ENCODE data around the gene PALMD.

PALMD gene

GRCh38 chr1:99634971-99635624 lies 10.8 kb upstream of the PALMD start:
- TF ChIP-seq TAF1 (IDR thresholded peaks at IDR 0.05; ENCODE audit: low read depth): no peak

DNA sequence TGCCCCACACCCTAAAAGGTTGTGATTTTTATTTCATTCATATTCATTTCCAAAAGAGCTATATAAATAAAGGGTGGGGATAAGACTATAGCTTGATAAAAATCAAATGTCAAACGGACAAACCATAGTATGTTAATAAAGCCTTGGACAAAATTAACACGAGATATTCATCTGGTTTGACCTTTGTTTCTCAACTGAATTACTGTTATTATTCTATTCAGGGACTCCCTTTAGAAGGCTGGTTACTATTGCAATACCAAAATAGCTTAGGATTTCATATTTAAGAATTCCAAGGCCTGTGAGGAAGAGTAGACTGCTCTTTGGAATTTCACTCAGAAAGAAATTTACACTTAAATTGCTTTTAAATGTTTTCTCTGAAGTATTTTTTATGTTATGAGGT lies 10.2 kb upstream of the PALMD start:
- no peak for TF ChIP-seq EGR1 (IDR thresholded peaks at IDR 0.05)
- TF ChIP-seq, protein P1, sequence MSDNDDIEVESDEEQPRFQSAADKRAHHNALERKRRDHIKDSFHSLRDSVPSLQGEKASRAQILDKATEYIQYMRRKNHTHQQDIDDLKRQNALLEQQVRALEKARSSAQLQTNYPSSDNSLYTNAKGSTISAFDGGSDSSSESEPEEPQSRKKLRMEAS (IDR thresholded peaks at IDR 0.05): no peak
- TF ChIP-seq, protein P2, sequence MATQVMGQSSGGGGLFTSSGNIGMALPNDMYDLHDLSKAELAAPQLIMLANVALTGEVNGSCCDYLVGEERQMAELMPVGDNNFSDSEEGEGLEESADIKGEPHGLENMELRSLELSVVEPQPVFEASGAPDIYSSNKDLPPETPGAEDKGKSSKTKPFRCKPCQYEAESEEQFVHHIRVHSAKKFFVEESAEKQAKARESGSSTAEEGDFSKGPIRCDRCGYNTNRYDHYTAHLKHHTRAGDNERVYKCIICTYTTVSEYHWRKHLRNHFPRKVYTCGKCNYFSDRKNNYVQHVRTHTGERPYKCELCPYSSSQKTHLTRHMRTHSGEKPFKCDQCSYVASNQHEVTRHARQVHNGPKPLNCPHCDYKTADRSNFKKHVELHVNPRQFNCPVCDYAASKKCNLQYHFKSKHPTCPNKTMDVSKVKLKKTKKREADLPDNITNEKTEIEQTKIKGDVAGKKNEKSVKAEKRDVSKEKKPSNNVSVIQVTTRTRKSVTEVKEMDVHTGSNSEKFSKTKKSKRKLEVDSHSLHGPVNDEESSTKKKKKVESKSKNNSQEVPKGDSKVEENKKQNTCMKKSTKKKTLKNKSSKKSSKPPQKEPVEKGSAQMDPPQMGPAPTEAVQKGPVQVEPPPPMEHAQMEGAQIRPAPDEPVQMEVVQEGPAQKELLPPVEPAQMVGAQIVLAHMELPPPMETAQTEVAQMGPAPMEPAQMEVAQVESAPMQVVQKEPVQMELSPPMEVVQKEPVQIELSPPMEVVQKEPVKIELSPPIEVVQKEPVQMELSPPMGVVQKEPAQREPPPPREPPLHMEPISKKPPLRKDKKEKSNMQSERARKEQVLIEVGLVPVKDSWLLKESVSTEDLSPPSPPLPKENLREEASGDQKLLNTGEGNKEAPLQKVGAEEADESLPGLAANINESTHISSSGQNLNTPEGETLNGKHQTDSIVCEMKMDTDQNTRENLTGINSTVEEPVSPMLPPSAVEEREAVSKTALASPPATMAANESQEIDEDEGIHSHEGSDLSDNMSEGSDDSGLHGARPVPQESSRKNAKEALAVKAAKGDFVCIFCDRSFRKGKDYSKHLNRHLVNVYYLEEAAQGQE (IDR thresholded peaks at IDR 0.05; ENCODE audit: low read depth): no peak

DNA sequence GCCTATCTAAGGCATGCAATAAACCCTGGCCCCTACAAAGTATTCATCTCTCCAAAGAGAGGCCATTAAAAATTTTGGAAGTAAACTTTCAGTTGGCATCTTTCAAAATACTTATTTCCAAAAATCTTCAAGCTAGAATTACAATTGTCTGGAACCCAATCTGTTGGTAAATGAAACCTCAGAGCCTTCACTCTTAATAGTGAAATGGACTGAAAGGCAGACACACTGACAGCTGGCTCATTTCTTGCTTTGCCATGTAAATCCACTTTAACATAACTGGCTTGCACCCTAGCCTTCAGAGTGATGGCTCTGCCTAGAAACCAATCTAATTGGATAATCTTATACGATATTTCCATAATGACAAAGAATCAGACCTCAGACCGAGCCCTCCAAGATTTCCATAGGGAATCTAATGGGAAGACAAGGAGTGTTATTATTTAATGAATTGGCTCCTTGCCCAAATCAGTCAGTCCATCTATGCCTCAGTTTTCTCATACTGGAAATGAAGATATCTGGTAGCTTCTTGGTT lies 9.2 kb upstream of the PALMD start:
- TF ChIP-seq, protein P1 (IDR thresholded peaks at IDR 0.05): no peak

- no peak for TF ChIP-seq ZBTB7A (IDR thresholded peaks at IDR 0.05; ENCODE audit: low read depth)
- no peak for TF ChIP-seq TCF12 (IDR thresholded peaks at IDR 0.05; ENCODE audit: low read depth)
- TF ChIP-seq, protein P2 (IDR thresholded peaks at IDR 0.05; ENCODE audit: low read depth): no peak
- TF ChIP-seq NFIC (IDR thresholded peaks at IDR 0.05): no peak
Measured at GRCh38 chr1:99638853-99639252, 7.1 kb upstream of the PALMD start.

DNA sequence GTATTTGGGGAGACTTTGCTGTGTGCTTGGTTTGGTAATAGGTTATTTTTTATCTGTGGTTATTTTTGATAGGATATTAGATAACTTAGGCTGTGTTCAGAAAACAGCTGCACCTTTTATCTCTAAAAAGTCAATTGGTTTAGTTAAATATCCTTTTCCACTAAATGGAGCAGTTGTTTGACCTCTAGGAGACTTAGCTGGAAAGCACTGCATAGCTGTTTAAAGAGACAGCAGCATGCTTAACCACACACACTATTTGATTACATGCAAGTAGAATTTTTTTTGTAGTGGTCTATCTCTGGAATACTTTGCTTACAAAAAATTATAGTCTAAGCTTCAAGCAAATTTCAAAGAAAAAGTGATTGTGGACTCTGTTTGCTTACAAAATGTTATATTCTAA lies 6.5 kb upstream of the PALMD start:
- TF ChIP-seq, protein P2 (IDR thresholded peaks at IDR 0.05; ENCODE audit: low read depth): no peak
- TF ChIP-seq, protein P3, sequence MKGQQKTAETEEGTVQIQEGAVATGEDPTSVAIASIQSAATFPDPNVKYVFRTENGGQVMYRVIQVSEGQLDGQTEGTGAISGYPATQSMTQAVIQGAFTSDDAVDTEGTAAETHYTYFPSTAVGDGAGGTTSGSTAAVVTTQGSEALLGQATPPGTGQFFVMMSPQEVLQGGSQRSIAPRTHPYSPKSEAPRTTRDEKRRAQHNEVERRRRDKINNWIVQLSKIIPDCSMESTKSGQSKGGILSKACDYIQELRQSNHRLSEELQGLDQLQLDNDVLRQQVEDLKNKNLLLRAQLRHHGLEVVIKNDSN (IDR thresholded peaks at IDR 0.05): no peak
- no peak for TF ChIP-seq EP300 (IDR thresholded peaks at IDR 0.05; ENCODE audit: borderline replicate concordance)
- TF ChIP-seq TEAD4 (IDR thresholded peaks at IDR 0.05): no peak
- no peak for TF ChIP-seq ZBTB7A (IDR thresholded peaks at IDR 0.05; ENCODE audit: low read depth)
- no peak for TF ChIP-seq CEBPB (IDR thresholded peaks at IDR 0.05)
- TF ChIP-seq FOXM1 (IDR thresholded peaks at IDR 0.05; ENCODE audit: borderline replicate concordance, low read depth): no peak
- no peak for TF ChIP-seq TAF1 (IDR thresholded peaks at IDR 0.05; ENCODE audit: low read depth)
- TF ChIP-seq, protein P1 (IDR thresholded peaks at IDR 0.05): no peak
- TF ChIP-seq RAD21 (IDR thresholded peaks at IDR 0.05; ENCODE audit: low read depth): no peak
- TF ChIP-seq EGR1 (IDR thresholded peaks at IDR 0.05): no peak
- TF ChIP-seq TCF12 (IDR thresholded peaks at IDR 0.05; ENCODE audit: low read depth): no peak

GRCh38 chr1:99639945-99640344 lies 6.0 kb upstream of the PALMD start:
- TF ChIP-seq FOXM1 (IDR thresholded peaks at IDR 0.05; ENCODE audit: borderline replicate concordance, low read depth) (no peak), TAF1 (IDR thresholded peaks at IDR 0.05; ENCODE audit: low read depth) (no peak), YY1 (IDR thresholded peaks at IDR 0.05; ENCODE audit: low read depth) (no peak), CEBPB (IDR thresholded peaks at IDR 0.05) (no peak), ZBTB7A (IDR thresholded peaks at IDR 0.05; ENCODE audit: low read depth) (no peak), CREB1 (IDR thresholded peaks at IDR 0.05; ENCODE audit: low read depth) (no peak), EP300 (IDR thresholded peaks at IDR 0.05; ENCODE audit: borderline replicate concordance) (no peak), EGR1 (IDR thresholded peaks at IDR 0.05) (no peak)
